ENCODE results near the gene PTRH2. TPM values are rescaled to one million over a fixed set of nuclear protein-coding genes. Genes with fewer than 3 reads are reported as not detected.

PTRH2 gene
- total RNA-seq (2021; ENCODE audit: unreplicated experiment) (59.6 TPM), Bru-seq, nascent RNA (percentile 99 among the genes with signal in this experiment), BruChase-seq, experiment 1, labeled RNA remaining after a 6-hour chase (percentile 96 among the genes with signal in this experiment), BruChase-seq, experiment 2, labeled RNA remaining after a 2-hour chase (percentile 98 among the genes with signal in this experiment)
- 66.3 and 70.0 TPM in 2 replicates for polyA plus RNA-seq (2012)
- long read RNA-seq, full-length matches to known transcripts = 65 of 78 reads
- long read RNA-seq, partial matches to known transcripts = 2 of 78 reads
- long read RNA-seq, other reads (novel, unspliced or antisense) = 11 of 78 reads

DNA sequence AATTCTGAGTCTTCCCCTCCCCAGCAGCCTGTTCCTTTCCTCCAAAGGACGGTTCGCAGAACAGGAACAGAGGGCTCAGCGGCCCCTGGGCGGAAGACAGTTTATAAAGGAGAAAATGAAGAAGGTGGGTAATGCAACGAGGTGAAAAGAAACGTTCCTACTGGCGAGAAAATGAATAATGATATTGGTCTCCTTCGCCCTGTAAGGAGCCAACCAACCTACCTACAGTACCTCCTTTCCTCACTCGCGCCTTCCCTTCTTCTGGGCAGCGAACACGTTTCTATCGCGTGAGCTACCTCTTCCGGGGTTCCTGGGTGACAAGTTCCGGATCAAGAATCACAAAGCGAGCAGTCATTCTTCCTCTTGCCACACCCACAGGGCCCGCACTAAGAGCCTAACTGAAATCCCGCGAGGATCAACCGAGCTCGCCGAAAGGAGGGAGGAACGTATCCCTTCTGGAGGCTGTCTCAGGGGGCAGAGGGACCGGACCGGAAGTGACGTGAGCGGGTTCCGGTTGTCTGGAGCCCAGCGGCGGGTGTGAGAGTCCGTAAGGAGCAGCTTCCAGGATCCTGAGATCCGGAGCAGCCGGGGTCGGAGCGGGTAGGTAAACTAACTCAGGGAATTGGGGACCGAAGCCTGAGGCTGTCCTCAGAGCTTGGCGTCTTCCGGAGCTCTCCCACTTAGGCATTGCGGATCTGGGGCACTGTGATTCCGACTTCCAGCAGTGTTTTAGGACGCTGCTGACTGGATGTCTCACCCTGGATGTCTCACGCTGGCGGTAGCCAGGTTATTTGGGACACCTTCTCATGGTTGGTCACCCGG, at the start of gene PTRH2, which contains the start of gene VMP1:
Gene PTRH2 (minus strand): TSS at position 282 of the 822 bp plus-strand sequence. CDS start 9,452 bp downstream, outside the sequence.
Gene VMP1 (plus strand): TSS at position 506 of the 822 bp plus-strand sequence. CDS start 23,793 bp downstream, outside the sequence.
- no peaks in the 10 kb centered on the region for H3K9me2 ChIP-seq (ENCODE audit: insufficient read depth)
- H3K79me2 ChIP-seq (ENCODE audit: insufficient read depth, low read length) = peaks cover 99% of the 10 kb centered on the region
- H3K9ac ChIP-seq (ENCODE audit: low read length) = peak within 1 kb of the TSS; percentile 97
- peak within 1 kb of the TSS; percentile 83 for H3K4me2 ChIP-seq (ENCODE audit: low read length)
- POLR2A ChIA-PET = interaction anchor here (0.7 to 1.7 kb wide), 24 partner anchors 9 to 396 kb away, joined by 3 to 18 read pairs (median 4); partner anchors contain the start of genes CLTC and RNFT1
- peaks cover 19 to 34% of the 10 kb centered on the region in 2 experiments; a peak in 3 of 4 replicates for H3K4me1 ChIP-seq (ENCODE audit: control insufficient read depth in 1 of 2, insufficient read depth in 2 of 2, low read length in 2 of 2)
- peak within 1 kb of the TSS; percentile 87 for H3K27ac ChIP-seq (ENCODE audit: low read depth, low read length)
- H3K36me3 ChIP-seq (ENCODE audit: control insufficient read depth in 1 of 2, insufficient read depth in 2 of 2, low read length in 2 of 2) = peaks cover 7 to 10% of the 10 kb centered on the region in 2 experiments; a peak in 2 of 4 replicates
- intact Hi-C loops (cut with micrococcal nuclease) = no loop called here
- peak; percentile 100 for DNase-seq (ENCODE audit: low read depth, low spot score)
- no TSS peak for BruUV-seq (replicated peaks)
- no peaks in the 10 kb centered on the region for H3K27me3 ChIP-seq (ENCODE audit: insufficient read depth, low read length)
- RAD21 ChIA-PET (ENCODE audit: low non-redundant PET in 1 of 2, low total read pairs in 2 of 2, uncharacterized antibody in 2 of 2, unreplicated experiment in 2 of 2) = interaction anchor here (0.7 to 1.1 kb wide), 3 partner anchors 88 to 152 kb away, joined by 3 read pairs; no protein-coding TSS in a partner anchor
- peak; percentile 97 for ATAC-seq
- H3K4me3 ChIP-seq (replicated peaks in 1 of 2; ENCODE audit: low read depth in 1 of 2, low read length in 2 of 2) = peak within 1 kb of the TSS; percentile 89 to 95
- peaks cover 47% of the 10 kb centered on the region for H4K20me1 ChIP-seq (ENCODE audit: insufficient read depth)
- H3K9me3 ChIP-seq (ENCODE audit: control insufficient read depth in 1 of 2, insufficient read depth in 1 of 2, low read depth in 1 of 2, low read length in 2 of 2) = no peaks in the 10 kb centered on the region
- H2AFZ ChIP-seq (ENCODE audit: low read depth, low read length, poor library complexity, severe bottlenecking) = no peak within 1 kb of the TSS
- CTCF ChIA-PET = interaction anchor here (0.7 to 2.5 kb wide), 5 partner anchors 47 to 397 kb away, joined by 3 to 16 read pairs (median 4); no protein-coding TSS in a partner anchor
- TF ChIP-seq EGR1 (IDR thresholded peaks at IDR 0.05; ENCODE audit: low read depth) (peak; percentile 7; the same call in 1 of the 2 replicates), SRF (IDR thresholded peaks at IDR 0.05; ENCODE audit: low read depth) (peak; percentile 60; the same call in 1 of the 2 replicates), POLR2A (IDR thresholded peaks at IDR 0.05; ENCODE audit: borderline replicate concordance, extremely low read depth, insufficient read depth, insufficient read length) (peak; percentile 93), ELF1 (IDR thresholded peaks at IDR 0.05; ENCODE audit: borderline replicate concordance, low read depth) (peak; percentile 83), SP1 (IDR thresholded peaks at IDR 0.05; ENCODE audit: low read depth) (peak; percentile 82), ZFX (IDR thresholded peaks at IDR 0.05) (no peak; the same call in 1 of the 2 replicates), RAD21 (IDR thresholded peaks at IDR 0.05; ENCODE audit: low read depth) (no peak), POLR2AphosphoS5 (IDR thresholded peaks at IDR 0.05; ENCODE audit: low read depth, low read length) (peak; percentile 94), FOSL1 (IDR thresholded peaks at IDR 0.05; ENCODE audit: low read depth) (no peak), CBX3 (IDR thresholded peaks at IDR 0.05; ENCODE audit: low read depth) (no peak; the same call in 1 of the 2 replicates), SIN3A (IDR thresholded peaks at IDR 0.05; ENCODE audit: low read depth) (peak; percentile 100), YY1 (IDR thresholded peaks at IDR 0.05; ENCODE audit: extremely low read depth, insufficient replicate concordance, low read depth, low read length) (peak; percentile 83)
- TF ChIP-seq, protein P1, sequence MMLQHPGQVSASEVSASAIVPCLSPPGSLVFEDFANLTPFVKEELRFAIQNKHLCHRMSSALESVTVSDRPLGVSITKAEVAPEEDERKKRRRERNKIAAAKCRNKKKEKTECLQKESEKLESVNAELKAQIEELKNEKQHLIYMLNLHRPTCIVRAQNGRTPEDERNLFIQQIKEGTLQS (IDR thresholded peaks at IDR 0.05) = no peak
- TF ChIP-seq, protein P2, sequence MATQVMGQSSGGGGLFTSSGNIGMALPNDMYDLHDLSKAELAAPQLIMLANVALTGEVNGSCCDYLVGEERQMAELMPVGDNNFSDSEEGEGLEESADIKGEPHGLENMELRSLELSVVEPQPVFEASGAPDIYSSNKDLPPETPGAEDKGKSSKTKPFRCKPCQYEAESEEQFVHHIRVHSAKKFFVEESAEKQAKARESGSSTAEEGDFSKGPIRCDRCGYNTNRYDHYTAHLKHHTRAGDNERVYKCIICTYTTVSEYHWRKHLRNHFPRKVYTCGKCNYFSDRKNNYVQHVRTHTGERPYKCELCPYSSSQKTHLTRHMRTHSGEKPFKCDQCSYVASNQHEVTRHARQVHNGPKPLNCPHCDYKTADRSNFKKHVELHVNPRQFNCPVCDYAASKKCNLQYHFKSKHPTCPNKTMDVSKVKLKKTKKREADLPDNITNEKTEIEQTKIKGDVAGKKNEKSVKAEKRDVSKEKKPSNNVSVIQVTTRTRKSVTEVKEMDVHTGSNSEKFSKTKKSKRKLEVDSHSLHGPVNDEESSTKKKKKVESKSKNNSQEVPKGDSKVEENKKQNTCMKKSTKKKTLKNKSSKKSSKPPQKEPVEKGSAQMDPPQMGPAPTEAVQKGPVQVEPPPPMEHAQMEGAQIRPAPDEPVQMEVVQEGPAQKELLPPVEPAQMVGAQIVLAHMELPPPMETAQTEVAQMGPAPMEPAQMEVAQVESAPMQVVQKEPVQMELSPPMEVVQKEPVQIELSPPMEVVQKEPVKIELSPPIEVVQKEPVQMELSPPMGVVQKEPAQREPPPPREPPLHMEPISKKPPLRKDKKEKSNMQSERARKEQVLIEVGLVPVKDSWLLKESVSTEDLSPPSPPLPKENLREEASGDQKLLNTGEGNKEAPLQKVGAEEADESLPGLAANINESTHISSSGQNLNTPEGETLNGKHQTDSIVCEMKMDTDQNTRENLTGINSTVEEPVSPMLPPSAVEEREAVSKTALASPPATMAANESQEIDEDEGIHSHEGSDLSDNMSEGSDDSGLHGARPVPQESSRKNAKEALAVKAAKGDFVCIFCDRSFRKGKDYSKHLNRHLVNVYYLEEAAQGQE (IDR thresholded peaks at IDR 0.05; ENCODE audit: low read depth) = no peak
- TF ChIP-seq, protein P3, sequence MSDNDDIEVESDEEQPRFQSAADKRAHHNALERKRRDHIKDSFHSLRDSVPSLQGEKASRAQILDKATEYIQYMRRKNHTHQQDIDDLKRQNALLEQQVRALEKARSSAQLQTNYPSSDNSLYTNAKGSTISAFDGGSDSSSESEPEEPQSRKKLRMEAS (IDR thresholded peaks at IDR 0.05) = peak; percentile 100
- TF ChIP-seq, protein P4, sequence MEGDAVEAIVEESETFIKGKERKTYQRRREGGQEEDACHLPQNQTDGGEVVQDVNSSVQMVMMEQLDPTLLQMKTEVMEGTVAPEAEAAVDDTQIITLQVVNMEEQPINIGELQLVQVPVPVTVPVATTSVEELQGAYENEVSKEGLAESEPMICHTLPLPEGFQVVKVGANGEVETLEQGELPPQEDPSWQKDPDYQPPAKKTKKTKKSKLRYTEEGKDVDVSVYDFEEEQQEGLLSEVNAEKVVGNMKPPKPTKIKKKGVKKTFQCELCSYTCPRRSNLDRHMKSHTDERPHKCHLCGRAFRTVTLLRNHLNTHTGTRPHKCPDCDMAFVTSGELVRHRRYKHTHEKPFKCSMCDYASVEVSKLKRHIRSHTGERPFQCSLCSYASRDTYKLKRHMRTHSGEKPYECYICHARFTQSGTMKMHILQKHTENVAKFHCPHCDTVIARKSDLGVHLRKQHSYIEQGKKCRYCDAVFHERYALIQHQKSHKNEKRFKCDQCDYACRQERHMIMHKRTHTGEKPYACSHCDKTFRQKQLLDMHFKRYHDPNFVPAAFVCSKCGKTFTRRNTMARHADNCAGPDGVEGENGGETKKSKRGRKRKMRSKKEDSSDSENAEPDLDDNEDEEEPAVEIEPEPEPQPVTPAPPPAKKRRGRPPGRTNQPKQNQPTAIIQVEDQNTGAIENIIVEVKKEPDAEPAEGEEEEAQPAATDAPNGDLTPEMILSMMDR (IDR thresholded peaks at IDR 0.05 in 2 of 3, conservative IDR thresholded peaks at IDR 0.05 in 1 of 3; ENCODE audit: borderline replicate concordance in 1 of 3, insufficient read depth in 1 of 3, low read depth in 2 of 3, low read length in 2 of 3) = no peak
